HepG2 (cell line): ENCODE data around the gene HEATR5B. TPM values are rescaled to one million over a fixed set of nuclear protein-coding genes. Genes with fewer than 3 reads are reported as not detected.

Experiments
- ATAC-seq: fragments of 200-7000 bp; cut with Tn5 transposase; 3 replicates; pipeline ENCODE4 v1.9.1; 2020; ENCODE audit warnings: mild to moderate bottlenecking, moderate library complexity
- BruUV-seq: library from RNA; stranded (reverse); fragments of 400-500 nt; replicated peaks from 2 replicates; lab custom pipeline; 2021; lab: Mats Ljungman, UMichigan
- CTCF ChIA-PET: fragments of 300-600 bp; formaldehyde crosslinking; extraction: SDS; loops from one replicate; lab custom pipeline; 2021; ENCODE audit warnings: low total read pairs, inconsistent platforms, low intra/inter-chr PET ratio; lab: Yijun Ruan, JAX
- POLR2A ChIA-PET: fragments of 350-600 bp; sonication (Branson Sonifier 250); formaldehyde crosslinking; loops from one replicate; lab custom pipeline; 2020; ENCODE audit warnings: antibody characterized with exemption, inconsistent platforms; lab: Yijun Ruan, JAX
- DNase-seq: peaks from one replicate; pipeline ENCODE4 v3.0.0-alpha.2; 2015; ENCODE audit warnings: low spot score
- FAIRE-seq: peaks from 3 replicates; lab custom pipeline; 2011; peaks lifted over from hg19 to GRCh38; lab: Jason Lieb, UNC
- H2AFZ ChIP-seq: one replicate; pipeline ENCODE4 v1.6.1; 2011; ENCODE audit warnings: low read length, inconsistent platforms
- H3K27ac ChIP-seq: fragments of 300-600 bp; 3 replicates; pipeline ENCODE4 v1.8.0; 2011; ENCODE audit warnings: mixed run types, mild to moderate bottlenecking, mixed read lengths, low read length, inconsistent platforms; ENCODE audit not compliant: insufficient read depth; ENCODE audit errors: extremely low read length
- H3K27me3 ChIP-seq, 2 experiments: fragments of 200-600 bp in 1 of 2; 2 replicates in 1 of 2; 3 replicates in 1 of 2; pipeline versions ENCODE4 v1.6.0 to v1.8.0; 2011; ENCODE audit warnings: low read length in 2 of 2, mild to moderate bottlenecking in 2 of 2, moderate library complexity in 2 of 2, inconsistent platforms in 1 of 2; ENCODE audit not compliant: insufficient read depth in 2 of 2, control insufficient read depth in 1 of 2
- H3K36me3 ChIP-seq, 2 experiments: fragments of 200-600 bp in 1 of 2; replicated peaks in 1 of 2; 2 replicates in 1 of 2; 3 replicates in 1 of 2; pipeline versions ENCODE4 v1.5.1 to v1.8.0; 2011; ENCODE audit warnings: low read length in 2 of 2, inconsistent platforms in 1 of 2; ENCODE audit not compliant: insufficient read depth in 2 of 2, control insufficient read depth in 1 of 2
- H3K4me1 ChIP-seq: 2 replicates; pipeline ENCODE4 v1.5.1; 2012; ENCODE audit warnings: low read length, inconsistent platforms; ENCODE audit not compliant: insufficient read depth
- H3K4me2 ChIP-seq: 2 replicates; pipeline ENCODE4 v1.6.0; 2011; ENCODE audit warnings: low read depth, low read length, inconsistent platforms
- H3K4me3 ChIP-seq, 3 experiments: fragments of 200-600 bp in 1 of 3; sonication (generic), shearing (Covaris generic) in 1 of 3; replicated peaks in 1 of 3; 2 replicates each; pipeline ENCODE4 v1.5.1; 2011 to 2016; ENCODE audit warnings: low read length in 3 of 3, inconsistent platforms in 2 of 3, low read depth in 2 of 3, mild to moderate bottlenecking in 2 of 3, control low read depth in 1 of 3, mixed read lengths in 1 of 3; ENCODE audit not compliant: insufficient read depth in 1 of 3
- H3K79me2 ChIP-seq: one replicate; pipeline ENCODE4 v1.6.1; 2011; ENCODE audit warnings: low read length, inconsistent platforms; ENCODE audit not compliant: insufficient read depth
- H3K9ac ChIP-seq: 2 replicates; pipeline ENCODE4 v1.6.0; 2011; ENCODE audit warnings: mild to moderate bottlenecking, low read depth, low read length, inconsistent platforms; ENCODE audit not compliant: insufficient read depth
- H3K9me3 ChIP-seq: 2 replicates; pipeline ENCODE4 v1.5.1; 2012; ENCODE audit warnings: mild to moderate bottlenecking, low read length
- H4K20me1 ChIP-seq: 2 replicates; pipeline ENCODE4 v1.6.0; 2011; ENCODE audit warnings: inconsistent platforms, mild to moderate bottlenecking, low read length, moderate library complexity; ENCODE audit not compliant: insufficient read depth
- ATF3 ChIP-seq: sonication (generic); formaldehyde crosslinking; IDR thresholded peaks from 2 replicates; pipeline ENCODE4 v1.4.0; 2020; ENCODE audit warnings: missing genetic modification reagents
- ATF7 ChIP-seq, 2 experiments: fragments of 450-650 bp in 1 of 2; sonication (generic) in 1 of 2; formaldehyde crosslinking in 1 of 2; IDR thresholded peaks; 2 replicates each; pipeline versions ENCODE4 v1.4.0 to v1.6.1; 2016 to 2020; ENCODE audit warnings: antibody characterized with exemption in 1 of 2, mild to moderate bottlenecking in 1 of 2, missing genetic modification reagents in 1 of 2
- CEBPG ChIP-seq: IDR thresholded peaks from 2 replicates; pipeline ENCODE4 v1.6.1; 2016
- ELF4 ChIP-seq: sonication (generic); formaldehyde crosslinking; IDR thresholded peaks from 2 replicates; pipeline ENCODE4 v1.5.0; 2020; ENCODE audit warnings: missing genetic modification reagents, mild to moderate bottlenecking, moderate library complexity, borderline replicate concordance
- NCOR1 ChIP-seq: fragments of 200-600 bp; sonication (generic); IDR thresholded peaks from 2 replicates; pipeline ENCODE4 v1.7.0; 2017; ENCODE audit warnings: antibody characterized with exemption, low read length, borderline replicate concordance
- NFIC ChIP-seq: IDR thresholded peaks from 2 replicates; pipeline ENCODE4 v1.6.1; 2012; ENCODE audit warnings: mild to moderate bottlenecking, low read length, inconsistent platforms
- NR0B2 ChIP-seq: sonication (generic); formaldehyde crosslinking; IDR thresholded peaks from 2 replicates; pipeline ENCODE4 v1.4.0; 2020; ENCODE audit warnings: mild to moderate bottlenecking, missing genetic modification reagents
- REL ChIP-seq: sonication (generic); formaldehyde crosslinking; conservative IDR thresholded peaks from 2 replicates; pipeline ENCODE4 v1.8.0; 2022; ENCODE audit warnings: mild to moderate bottlenecking, missing genetic modification reagents, moderate library complexity
- RFX5 ChIP-seq: IDR thresholded peaks from 2 replicates; pipeline ENCODE4 v1.6.1; 2011; ENCODE audit warnings: low read depth, low read length, improper control_type of control experiment
- ZEB1 ChIP-seq: IDR thresholded peaks from 2 replicates; pipeline ENCODE4 v1.6.1; 2012; ENCODE audit warnings: mild to moderate bottlenecking, low read depth, inconsistent platforms; ENCODE audit not compliant: insufficient replicate concordance
- ZNF572 ChIP-seq: sonication (generic); formaldehyde crosslinking; IDR thresholded peaks from 2 replicates; pipeline ENCODE4 v1.5.1; 2020; ENCODE audit warnings: mild to moderate bottlenecking, missing genetic modification reagents
- ZNF646 ChIP-seq: sonication (generic); formaldehyde crosslinking; IDR thresholded peaks from 2 replicates; pipeline ENCODE4 v1.9.0; 2021; ENCODE audit warnings: mild to moderate bottlenecking, missing genetic modification reagents
- ZNF772 ChIP-seq: sonication (generic); formaldehyde crosslinking; IDR thresholded peaks from 2 replicates; pipeline ENCODE4 v1.5.0; 2020; ENCODE audit warnings: mild to moderate bottlenecking, missing genetic modification reagents
- WGBS: methylation state at CpG from one replicate; pipeline ENCODE4 v1.1.6; 2017; ENCODE audit warnings: low lambda C conversion rate; 5-methylcytosine and 5-hydroxymethylcytosine counted together
- in situ Hi-C: cut with HindIII; loops from 2 replicates; pipeline ENCODE4 v1.10.0; 2017; ENCODE audit warnings: low pct_unique_long_range_greater_than_20kb; ENCODE audit not compliant: extremely low pct_ligation_motif_present
- intact Hi-C: fragments of 100-400 bp; cut with micrococcal nuclease; formaldehyde crosslinking; loops from one replicate; pipeline ENCODE4 v1.10.0; 2022; ENCODE audit not compliant: unreplicated experiment
- polyA plus RNA-seq, 8 experiments: library from polyadenylated mRNA; depleted of rRNA in 3 of 8; stranded (reverse) in 7 of 8; unstranded in 1 of 8; fragments of >200 nt; fragmentation: Illumina TruSeq in 4 of 8; extraction: Trizol in 4 of 8; gene quantifications; 2 replicates each; pipeline versions ENCODE4 v1.2.1 to v1.2.3, GENCODE V29; 2011 to 2016; ENCODE audit warnings: low read depth in 4 of 8, missing spikeins in 1 of 8, mixed read lengths in 1 of 8; ENCODE audit not compliant: insufficient read depth in 1 of 8
- total RNA-seq, 5 experiments: library from RNA; depleted of rRNA; stranded (reverse); fragments of >200 nt; fragmentation: Illumina TruSeq; extraction: Trizol; gene quantifications; 2 replicates each; pipeline ENCODE4 v1.2.3, GENCODE V29; 2016; ENCODE audit warnings: low read depth in 1 of 5

Gene HEATR5B
- total and polyA plus RNA-seq, 2 of the 13 experiments (the other 11 are each of a cell fraction or from before 2014, with no cell fraction given): 12.7 to 16.3 TPM

- no peak for TF ChIP-seq ATF3 (CRISPR knock-in tag)
- peak; percentile 12; the same call in 1 of the 2 replicates for TF ChIP-seq NCOR1
- TF ChIP-seq NFIC: 0 out of 2 replicates have a peak, but pooled peaks have one; percentile 30
- no peak for TF ChIP-seq ELF4 (CRISPR knock-in tag)
- no peak for TF ChIP-seq ZNF572 (CRISPR knock-in tag)
- TF ChIP-seq ATF7 (IDR thresholded peaks at IDR 0.05): no peak
- TF ChIP-seq ATF7 (CRISPR knock-in tag; IDR thresholded peaks at IDR 0.05): no peak
- TF ChIP-seq REL (CRISPR knock-in tag): no peak
Observed at GRCh38 chr2:36967236-36967876, 116.8 kb downstream of the HEATR5B start (continued).

- CTCF ChIA-PET: no interaction called here
- intact Hi-C loops (loop anchor here (1.0 to 5.0 kb wide), 3 partner anchors 22 to 116 kb away; partner anchors contain the start of genes GPATCH11 and HEATR5B), in situ Hi-C loops (no loop called here)
- H3K9ac ChIP-seq: peak within 1 kb of the TSS; percentile 80
- H3K4me3 ChIP-seq: peak within 1 kb of the TSS; percentile 88 to 100 (median 97)
- peak within 1 kb of the TSS; percentile 90 for H2AFZ ChIP-seq
- H3K27ac ChIP-seq: peak within 1 kb of the TSS; percentile 77
- POLR2A ChIA-PET: interaction anchor here (0.7 to 1.2 kb wide), 2 partner anchors 8 to 10 kb away, joined by 3 read pairs; no protein-coding TSS in a partner anchor
- H3K4me1 ChIP-seq: peaks cover 41% of the 10 kb centered on the region
- no TSS peak for BruUV-seq
- no peaks in the 10 kb centered on the region; a peak in 1 of 5 replicates for H3K27me3 ChIP-seq
- ATAC-seq (peak; percentile 96), DNase-seq (peak; percentile 93), FAIRE-seq (no peak)
- H3K36me3 ChIP-seq: no peaks in the 10 kb centered on the region
- under 1% methylated on average over 36 of the region's 91 CpGs for WGBS
- H3K79me2 ChIP-seq: peaks cover 24% of the 10 kb centered on the region
- H3K4me2 ChIP-seq: peak within 1 kb of the TSS; percentile 98
- no peaks in the 10 kb centered on the region for H3K9me3 ChIP-seq
- no peaks in the 10 kb centered on the region for H4K20me1 ChIP-seq
- TF ChIP-seq ZNF772 (CRISPR knock-in tag): peak; percentile 93
- TF ChIP-seq CEBPG (CRISPR knock-in tag): peak; percentile 24; the same call in 1 of the 2 replicates
- TF ChIP-seq ZEB1: peak; percentile 61
- TF ChIP-seq ZNF646 (CRISPR knock-in tag): peak; percentile 97
- 0 out of 2 replicates have a peak, but pooled peaks have one; percentile 20 for TF ChIP-seq NR0B2
- TF ChIP-seq RFX5: no peak
Observed at GRCh38 chr2:36966370-36967235, 117.6 kb downstream of the HEATR5B start, which contains the start of gene STRN. TSS of gene STRN (minus strand) at chr2:36966536. CDS start at chr2:36966463, 73 bp downstream.
